ENCODE results near the gene DOLK. TPM values are rescaled to one million over a fixed set of nuclear protein-coding genes. Genes with fewer than 3 reads are reported as not detected.

The DOLK gene
- total RNA-seq, 1 experiment from 2014 or later: 23.2 TPM

DNA sequence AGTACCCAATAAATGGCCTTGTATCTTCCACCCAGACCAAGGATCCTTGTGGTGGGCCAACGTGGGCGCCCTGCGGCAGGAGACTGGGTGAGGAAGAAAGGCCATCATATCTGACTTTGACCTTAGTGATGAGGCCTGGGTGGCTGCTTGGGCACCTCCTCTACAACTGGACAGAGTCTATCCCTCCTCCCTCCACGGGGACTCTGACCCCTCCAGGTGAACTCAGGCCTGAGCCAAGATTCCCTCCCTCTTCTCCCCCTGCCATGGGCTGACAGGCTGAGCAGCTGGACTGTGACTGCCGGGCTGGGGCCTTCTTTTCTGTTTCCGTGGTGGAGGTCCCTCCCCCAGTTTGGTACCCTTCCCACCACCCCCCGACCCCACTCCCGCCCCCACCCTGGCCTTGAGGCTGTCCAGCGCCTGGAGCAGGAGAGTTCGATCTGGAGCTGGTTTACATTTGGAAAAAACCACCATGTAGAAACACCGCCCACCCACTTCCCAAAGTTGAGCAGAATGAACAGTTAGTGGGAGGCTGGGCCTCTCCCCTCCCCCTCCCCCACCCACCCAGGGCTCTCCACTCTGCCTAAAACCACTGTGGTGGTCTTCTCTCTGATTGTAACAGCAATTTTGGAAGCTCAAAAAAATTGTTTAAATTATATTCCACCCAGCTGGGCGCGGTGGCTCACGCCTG is 27.9 kb downstream of the DOLK start:
- TF ChIP-seq, protein P1, sequence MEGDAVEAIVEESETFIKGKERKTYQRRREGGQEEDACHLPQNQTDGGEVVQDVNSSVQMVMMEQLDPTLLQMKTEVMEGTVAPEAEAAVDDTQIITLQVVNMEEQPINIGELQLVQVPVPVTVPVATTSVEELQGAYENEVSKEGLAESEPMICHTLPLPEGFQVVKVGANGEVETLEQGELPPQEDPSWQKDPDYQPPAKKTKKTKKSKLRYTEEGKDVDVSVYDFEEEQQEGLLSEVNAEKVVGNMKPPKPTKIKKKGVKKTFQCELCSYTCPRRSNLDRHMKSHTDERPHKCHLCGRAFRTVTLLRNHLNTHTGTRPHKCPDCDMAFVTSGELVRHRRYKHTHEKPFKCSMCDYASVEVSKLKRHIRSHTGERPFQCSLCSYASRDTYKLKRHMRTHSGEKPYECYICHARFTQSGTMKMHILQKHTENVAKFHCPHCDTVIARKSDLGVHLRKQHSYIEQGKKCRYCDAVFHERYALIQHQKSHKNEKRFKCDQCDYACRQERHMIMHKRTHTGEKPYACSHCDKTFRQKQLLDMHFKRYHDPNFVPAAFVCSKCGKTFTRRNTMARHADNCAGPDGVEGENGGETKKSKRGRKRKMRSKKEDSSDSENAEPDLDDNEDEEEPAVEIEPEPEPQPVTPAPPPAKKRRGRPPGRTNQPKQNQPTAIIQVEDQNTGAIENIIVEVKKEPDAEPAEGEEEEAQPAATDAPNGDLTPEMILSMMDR (conservative IDR thresholded peaks at IDR 0.05; ENCODE audit: low read depth, low read length): no peak
- TF ChIP-seq EZH2 (IDR thresholded peaks at IDR 0.05; ENCODE audit: borderline replicate concordance, low read depth, low read length, poor library complexity, severe bottlenecking): no peak
- no peak overlapping the region for H3K4me3 ChIP-seq (ENCODE audit: low read depth, low read length, poor library complexity, severe bottlenecking)
- CTCF ChIA-PET: no interaction called here
- intact Hi-C loops (cut with micrococcal nuclease; ENCODE audit: unreplicated experiment): loop anchor here (5.0 kb wide), 1 partner anchor 37 kb away; the partner anchor contains the start of genes KYAT1 and LRRC8A
- no peaks in the 10 kb centered on the region for H3K9me3 ChIP-seq (ENCODE audit: low read depth, low read length, poor library complexity, severe bottlenecking)
- no TSS peak for BruUV-seq (replicated peaks)
- peaks cover 19% of the 10 kb centered on the region for H3K36me3 ChIP-seq (ENCODE audit: insufficient read depth, low read length, poor library complexity, severe bottlenecking)
- peaks cover 33% of the 10 kb centered on the region for H3K4me1 ChIP-seq (ENCODE audit: insufficient read depth, low read length, poor library complexity, severe bottlenecking)
- H3K27ac ChIP-seq (ENCODE audit: low read depth, low read length, poor library complexity, severe bottlenecking): peak overlapping the region; percentile 27
- DNase-seq (ENCODE audit: low spot score): no peak
- no peaks in the 10 kb centered on the region for H3K27me3 ChIP-seq (replicated peaks; ENCODE audit: insufficient read depth, low read depth, low read length, poor library complexity)
- POLR2A ChIA-PET (ENCODE audit: low non-redundant PET): no interaction called here

DNA sequence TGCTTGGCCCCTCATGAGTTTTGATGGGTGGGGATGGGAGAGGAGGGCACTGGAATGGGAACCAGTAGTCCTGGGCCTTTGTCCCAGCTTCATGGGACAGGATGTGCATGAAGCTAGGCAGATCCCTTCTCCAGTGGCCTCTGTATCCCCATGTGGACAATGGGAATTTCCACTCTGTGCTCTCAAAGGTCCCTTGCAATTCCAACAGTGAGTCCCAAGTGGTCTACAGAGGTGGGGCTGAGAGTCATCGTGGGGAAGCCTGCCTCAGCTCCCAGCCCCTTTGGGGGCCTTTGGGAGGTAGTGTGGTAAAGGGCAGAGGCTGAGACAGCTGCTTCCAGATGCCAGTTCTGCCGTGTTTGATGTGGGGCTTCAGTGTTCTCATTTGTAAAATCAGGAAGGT is 28.5 kb downstream of the DOLK start:
- DNase-seq (ENCODE audit: low spot score): no peak
- no peaks in the 10 kb centered on the region for H3K9me3 ChIP-seq (ENCODE audit: low read depth, low read length, poor library complexity, severe bottlenecking)
- intact Hi-C loops (cut with micrococcal nuclease; ENCODE audit: unreplicated experiment): no loop called here
- no peak overlapping the region for H3K4me3 ChIP-seq (ENCODE audit: low read depth, low read length, poor library complexity, severe bottlenecking)
- no peaks in the 10 kb centered on the region for H3K27me3 ChIP-seq (replicated peaks; ENCODE audit: insufficient read depth, low read depth, low read length, poor library complexity)
- no TSS peak for BruUV-seq (replicated peaks)
- peaks cover 19% of the 10 kb centered on the region for H3K36me3 ChIP-seq (ENCODE audit: insufficient read depth, low read length, poor library complexity, severe bottlenecking)
- POLR2A ChIA-PET (ENCODE audit: low non-redundant PET): no interaction called here
- TF ChIP-seq, protein P1 (conservative IDR thresholded peaks at IDR 0.05; ENCODE audit: low read depth, low read length): no peak
- TF ChIP-seq EZH2 (IDR thresholded peaks at IDR 0.05; ENCODE audit: borderline replicate concordance, low read depth, low read length, poor library complexity, severe bottlenecking): no peak
- peaks cover 33% of the 10 kb centered on the region for H3K4me1 ChIP-seq (ENCODE audit: insufficient read depth, low read length, poor library complexity, severe bottlenecking)
- H3K27ac ChIP-seq (ENCODE audit: low read depth, low read length, poor library complexity, severe bottlenecking): peak overlapping the region; percentile 27
- CTCF ChIA-PET: no interaction called here

DNA sequence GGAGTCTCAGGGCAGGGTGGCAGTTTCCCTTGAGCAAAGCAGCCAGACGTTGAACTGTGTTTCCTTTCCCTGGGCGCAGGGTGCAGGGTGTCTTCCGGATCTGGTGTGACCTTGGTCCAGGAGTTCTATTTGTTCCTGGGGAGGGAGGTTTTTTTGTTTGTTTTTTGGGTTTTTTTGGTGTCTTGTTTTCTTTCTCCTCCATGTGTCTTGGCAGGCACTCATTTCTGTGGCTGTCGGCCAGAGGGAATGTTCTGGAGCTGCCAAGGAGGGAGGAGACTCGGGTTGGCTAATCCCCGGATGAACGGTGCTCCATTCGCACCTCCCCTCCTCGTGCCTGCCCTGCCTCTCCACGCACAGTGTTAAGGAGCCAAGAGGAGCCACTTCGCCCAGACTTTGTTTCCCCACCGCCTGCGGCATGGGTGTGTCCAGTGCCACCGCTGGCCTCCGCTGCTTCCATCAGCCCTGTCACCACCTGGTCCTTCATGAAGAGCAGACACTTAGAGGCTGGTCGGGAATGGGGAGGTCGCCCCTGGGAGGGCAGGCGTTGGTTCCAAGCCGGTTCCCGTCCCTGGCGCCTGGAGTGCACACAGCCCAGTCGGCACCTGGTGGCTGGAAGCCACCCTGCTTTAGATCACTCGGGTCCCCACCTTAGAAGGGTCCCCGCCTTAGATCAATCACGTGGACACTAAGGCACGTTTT is 30.1 kb downstream of the DOLK start:
- no peak overlapping the region for H3K4me3 ChIP-seq (ENCODE audit: low read depth, low read length, poor library complexity, severe bottlenecking)
- peak overlapping the region; percentile 30 for H3K27ac ChIP-seq (ENCODE audit: low read depth, low read length, poor library complexity, severe bottlenecking)
- CTCF ChIA-PET: interaction anchor here (0.7 kb wide), 1 partner anchor 194 kb away, joined by 3 read pairs; the partner anchor contains the start of gene PTPA
- peaks cover 25% of the 10 kb centered on the region for H3K4me1 ChIP-seq (ENCODE audit: insufficient read depth, low read length, poor library complexity, severe bottlenecking)
- TF ChIP-seq, protein P1 (conservative IDR thresholded peaks at IDR 0.05; ENCODE audit: low read depth, low read length): no peak
- no peak for TF ChIP-seq EZH2 (IDR thresholded peaks at IDR 0.05; ENCODE audit: borderline replicate concordance, low read depth, low read length, poor library complexity, severe bottlenecking)
- POLR2A ChIA-PET (ENCODE audit: low non-redundant PET): no interaction called here
- peaks cover 19% of the 10 kb centered on the region for H3K36me3 ChIP-seq (ENCODE audit: insufficient read depth, low read length, poor library complexity, severe bottlenecking)
- no peak for DNase-seq (ENCODE audit: low spot score)
- no peaks in the 10 kb centered on the region for H3K27me3 ChIP-seq (replicated peaks; ENCODE audit: insufficient read depth, low read depth, low read length, poor library complexity)
- TSS peak; percentile 34 for BruUV-seq (replicated peaks)
- no peaks in the 10 kb centered on the region for H3K9me3 ChIP-seq (ENCODE audit: low read depth, low read length, poor library complexity, severe bottlenecking)
- intact Hi-C loops (cut with micrococcal nuclease; ENCODE audit: unreplicated experiment): no loop called here
